ENCODE measurements around the gene RAPGEF1.

DNA sequence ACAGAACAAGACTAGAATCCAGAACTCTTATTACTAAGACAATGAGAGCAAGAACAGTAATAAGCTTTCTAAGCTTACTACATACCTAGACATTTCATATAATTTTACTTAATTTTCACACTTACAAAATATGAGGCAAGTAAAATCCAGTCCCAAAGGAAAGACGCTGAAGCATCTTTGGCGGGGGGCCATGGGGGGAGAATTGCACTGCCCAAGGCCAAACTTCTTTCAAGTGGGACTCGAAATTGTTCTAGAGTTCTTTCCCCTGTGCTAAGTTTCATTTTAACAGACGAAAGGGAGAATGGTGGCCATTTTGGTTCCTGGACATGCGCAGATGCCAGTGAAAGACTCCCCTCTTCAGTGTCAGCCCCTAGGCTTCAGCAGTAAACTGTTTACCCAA is 122.3 kb downstream of the RAPGEF1 start:
- TF ChIP-seq EZH2phosphoT487 (IDR thresholded peaks at IDR 0.05; ENCODE audit: borderline replicate concordance, low read length), result no peak
- TF ChIP-seq, protein P1, sequence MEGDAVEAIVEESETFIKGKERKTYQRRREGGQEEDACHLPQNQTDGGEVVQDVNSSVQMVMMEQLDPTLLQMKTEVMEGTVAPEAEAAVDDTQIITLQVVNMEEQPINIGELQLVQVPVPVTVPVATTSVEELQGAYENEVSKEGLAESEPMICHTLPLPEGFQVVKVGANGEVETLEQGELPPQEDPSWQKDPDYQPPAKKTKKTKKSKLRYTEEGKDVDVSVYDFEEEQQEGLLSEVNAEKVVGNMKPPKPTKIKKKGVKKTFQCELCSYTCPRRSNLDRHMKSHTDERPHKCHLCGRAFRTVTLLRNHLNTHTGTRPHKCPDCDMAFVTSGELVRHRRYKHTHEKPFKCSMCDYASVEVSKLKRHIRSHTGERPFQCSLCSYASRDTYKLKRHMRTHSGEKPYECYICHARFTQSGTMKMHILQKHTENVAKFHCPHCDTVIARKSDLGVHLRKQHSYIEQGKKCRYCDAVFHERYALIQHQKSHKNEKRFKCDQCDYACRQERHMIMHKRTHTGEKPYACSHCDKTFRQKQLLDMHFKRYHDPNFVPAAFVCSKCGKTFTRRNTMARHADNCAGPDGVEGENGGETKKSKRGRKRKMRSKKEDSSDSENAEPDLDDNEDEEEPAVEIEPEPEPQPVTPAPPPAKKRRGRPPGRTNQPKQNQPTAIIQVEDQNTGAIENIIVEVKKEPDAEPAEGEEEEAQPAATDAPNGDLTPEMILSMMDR (conservative IDR thresholded peaks at IDR 0.05; ENCODE audit: low read depth, low read length), result no peak

Measured in PC-3 (cell line).